HepG2 (cell line): ENCODE results near the gene GFOD1. TPM values are rescaled to one million over a fixed set of nuclear protein-coding genes. Genes with fewer than 3 reads are reported as not detected.

Experiments used
- ADNP ChIP-seq: sonication (generic); formaldehyde crosslinking; IDR thresholded peaks from 2 replicates; pipeline ENCODE4 v1.4.0; 2020; ENCODE audit warnings: missing genetic modification reagents
- BORCS8-MEF2B ChIP-seq: sonication (generic); formaldehyde crosslinking; IDR thresholded peaks from 2 replicates; pipeline ENCODE4 v1.8.0; 2022; ENCODE audit warnings: mild to moderate bottlenecking, missing genetic modification reagents
- CC2D1A ChIP-seq: sonication (generic); formaldehyde crosslinking; IDR thresholded peaks from 2 replicates; pipeline ENCODE4 v1.8.1; 2023; ENCODE audit warnings: mild to moderate bottlenecking, missing genetic modification reagents
- HNRNPUL1 ChIP-seq: fragments of 200-400 bp; formaldehyde crosslinking; IDR thresholded peaks from 2 replicates; pipeline ENCODE4 v1.6.1; 2017; ENCODE audit warnings: low read depth, mild to moderate bottlenecking, low read length, moderate library complexity
- JDP2 ChIP-seq: sonication (generic); formaldehyde crosslinking; IDR thresholded peaks from 2 replicates; pipeline ENCODE4 v1.8.1; 2022; ENCODE audit warnings: missing genetic modification reagents, borderline replicate concordance
- PHF21A ChIP-seq: sonication (generic); formaldehyde crosslinking; IDR thresholded peaks from 2 replicates; pipeline ENCODE4 v1.5.0; 2020; ENCODE audit warnings: mild to moderate bottlenecking, missing genetic modification reagents
- RARG ChIP-seq: sonication (generic); formaldehyde crosslinking; IDR thresholded peaks from 2 replicates; pipeline ENCODE4 v1.4.0; 2020; ENCODE audit warnings: low read depth, mild to moderate bottlenecking, missing genetic modification reagents
- SMAD9 ChIP-seq: sonication (generic); formaldehyde crosslinking; IDR thresholded peaks from 2 replicates; pipeline ENCODE4 v1.5.1; 2020; ENCODE audit warnings: mild to moderate bottlenecking, missing genetic modification reagents
- ZFP91 ChIP-seq: sonication (generic); formaldehyde crosslinking; IDR thresholded peaks from 2 replicates; pipeline ENCODE4 v1.9.0; 2022; ENCODE audit warnings: missing genetic modification reagents, mild to moderate bottlenecking, borderline replicate concordance
- ZFYVE20 ChIP-seq: sonication (generic); formaldehyde crosslinking; IDR thresholded peaks from 2 replicates; pipeline ENCODE4 v1.8.0; 2023; ENCODE audit warnings: low read depth, mild to moderate bottlenecking, moderate library complexity, missing genetic modification reagents, borderline replicate concordance
- ZNF615 ChIP-seq: sonication (generic); formaldehyde crosslinking; IDR thresholded peaks from 2 replicates; pipeline ENCODE4 v1.5.0; 2020; ENCODE audit warnings: mild to moderate bottlenecking, missing genetic modification reagents, borderline replicate concordance
- ZNF616 ChIP-seq: sonication (generic); formaldehyde crosslinking; IDR thresholded peaks from 2 replicates; pipeline ENCODE4 v1.5.0; 2020; ENCODE audit warnings: low read depth, mild to moderate bottlenecking, missing genetic modification reagents
- ZNF720 ChIP-seq: sonication (generic); formaldehyde crosslinking; IDR thresholded peaks from 2 replicates; pipeline ENCODE4 v1.4.0; 2020; ENCODE audit warnings: missing genetic modification reagents
- ZNF792 ChIP-seq: IDR thresholded peaks from 2 replicates; pipeline ENCODE4 v1.6.1; 2016
- polyA plus RNA-seq, 8 experiments: library from polyadenylated mRNA; depleted of rRNA in 3 of 8; stranded (reverse) in 7 of 8; unstranded in 1 of 8; fragments of >200 nt; fragmentation: Illumina TruSeq in 4 of 8; extraction: Trizol in 4 of 8; gene quantifications; 2 replicates each; pipeline versions ENCODE4 v1.2.1 to v1.2.3, GENCODE V29; 2011 to 2016; ENCODE audit warnings: low read depth in 4 of 8, missing spikeins in 1 of 8, mixed read lengths in 1 of 8; ENCODE audit not compliant: insufficient read depth in 1 of 8
- total RNA-seq, 5 experiments: library from RNA; depleted of rRNA; stranded (reverse); fragments of >200 nt; fragmentation: Illumina TruSeq; extraction: Trizol; gene quantifications; 2 replicates each; pipeline ENCODE4 v1.2.3, GENCODE V29; 2016; ENCODE audit warnings: low read depth in 1 of 5
- TF ChIP-seq, protein P1 (sequence below): sonication (generic); formaldehyde crosslinking; IDR thresholded peaks from 2 replicates; pipeline ENCODE4 v1.5.1; 2020; ENCODE audit warnings: mild to moderate bottlenecking, missing genetic modification reagents, borderline replicate concordance
- TF ChIP-seq, protein P2 (sequence below): sonication (generic); formaldehyde crosslinking; IDR thresholded peaks from 2 replicates; pipeline ENCODE4 v1.4.0; 2020; ENCODE audit warnings: missing genetic modification reagents
- TF ChIP-seq, protein P3 (sequence below): sonication (generic); formaldehyde crosslinking; IDR thresholded peaks from 2 replicates; pipeline ENCODE4 v1.5.1; 2020; ENCODE audit warnings: missing genetic modification reagents, mild to moderate bottlenecking, borderline replicate concordance
- TF ChIP-seq, protein P4 (sequence below): sonication (generic); formaldehyde crosslinking; conservative IDR thresholded peaks from 2 replicates; pipeline ENCODE4 v1.8.1; 2023; ENCODE audit warnings: missing genetic modification reagents
- TF ChIP-seq, protein P5 (sequence below): IDR thresholded peaks from 2 replicates; pipeline ENCODE4 v1.6.1; 2016; ENCODE audit warnings: low read depth, borderline replicate concordance
- TF ChIP-seq, protein P6 (sequence below), 2 experiments: sonication (generic) in 1 of 2; formaldehyde crosslinking in 1 of 2; IDR thresholded peaks; 2 replicates each; pipeline versions ENCODE4 v1.5.1 to v1.6.1; 2011 to 2020; ENCODE audit warnings: borderline replicate concordance in 1 of 2, low read depth in 1 of 2, low read length in 1 of 2, mild to moderate bottlenecking in 1 of 2, missing genetic modification reagents in 1 of 2, moderate library complexity in 1 of 2

The GFOD1 gene
- total and polyA plus RNA-seq, 2 of the 13 experiments (the other 11 are each of a cell fraction or from before 2014, with no cell fraction given) = 1.9 to 6.4 TPM

- TF ChIP-seq, protein P1, sequence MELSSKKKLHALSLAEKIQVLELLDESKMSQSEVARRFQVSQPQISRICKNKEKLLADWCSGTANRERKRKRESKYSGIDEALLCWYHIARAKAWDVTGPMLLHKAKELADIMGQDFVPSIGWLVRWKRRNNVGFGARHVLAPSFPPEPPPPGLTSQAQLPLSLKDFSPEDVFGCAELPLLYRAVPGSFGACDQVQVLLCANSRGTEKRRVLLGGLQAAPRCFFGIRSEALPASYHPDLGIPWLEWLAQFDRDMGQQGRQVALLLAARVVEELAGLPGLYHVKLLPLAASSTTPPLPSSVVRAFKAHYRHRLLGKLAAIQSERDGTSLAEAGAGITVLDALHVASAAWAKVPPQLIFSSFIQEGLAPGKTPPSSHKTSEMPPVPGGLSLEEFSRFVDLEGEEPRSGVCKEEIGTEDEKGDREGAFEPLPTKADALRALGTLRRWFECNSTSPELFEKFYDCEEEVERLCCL (CRISPR knock-in tag) = no peak
- TF ChIP-seq, protein P2, sequence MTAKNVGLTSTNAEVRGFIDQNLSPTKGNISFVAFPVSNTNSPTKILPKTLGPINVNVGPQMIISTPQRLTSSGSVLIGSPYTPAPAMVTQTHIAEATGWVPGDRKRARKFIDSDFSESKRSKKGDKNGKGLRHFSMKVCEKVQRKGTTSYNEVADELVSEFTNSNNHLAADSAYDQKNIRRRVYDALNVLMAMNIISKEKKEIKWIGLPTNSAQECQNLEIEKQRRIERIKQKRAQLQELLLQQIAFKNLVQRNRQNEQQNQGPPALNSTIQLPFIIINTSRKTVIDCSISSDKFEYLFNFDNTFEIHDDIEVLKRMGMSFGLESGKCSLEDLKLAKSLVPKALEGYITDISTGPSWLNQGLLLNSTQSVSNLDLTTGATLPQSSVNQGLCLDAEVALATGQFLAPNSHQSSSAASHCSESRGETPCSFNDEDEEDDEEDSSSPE (CRISPR knock-in tag) = peak; percentile 45
- TF ChIP-seq RARG (CRISPR knock-in tag) (no peak), HNRNPUL1 (no peak), JDP2 (CRISPR knock-in tag) (no peak), BORCS8-MEF2B (CRISPR knock-in tag) (peak; percentile 56; the same call in 1 of the 2 replicates), SMAD9 (CRISPR knock-in tag) (no peak), ZNF616 (CRISPR knock-in tag) (no peak), ZNF792 (CRISPR knock-in tag) (peak; percentile 22; the same call in 1 of the 2 replicates), ZFYVE20 (no peak), ADNP (CRISPR knock-in tag) (no peak), PHF21A (peak; percentile 88), CC2D1A (CRISPR knock-in tag) (0 out of 2 replicates have a peak, but pooled peaks have one; percentile 87), ZNF615 (CRISPR knock-in tag) (no peak), ZFP91 (peak; percentile 45; the same call in 1 of the 2 replicates), ZNF720 (CRISPR knock-in tag) (no peak)
- TF ChIP-seq, protein P3, sequence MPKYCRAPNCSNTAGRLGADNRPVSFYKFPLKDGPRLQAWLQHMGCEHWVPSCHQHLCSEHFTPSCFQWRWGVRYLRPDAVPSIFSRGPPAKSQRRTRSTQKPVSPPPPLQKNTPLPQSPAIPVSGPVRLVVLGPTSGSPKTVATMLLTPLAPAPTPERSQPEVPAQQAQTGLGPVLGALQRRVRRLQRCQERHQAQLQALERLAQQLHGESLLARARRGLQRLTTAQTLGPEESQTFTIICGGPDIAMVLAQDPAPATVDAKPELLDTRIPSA (CRISPR knock-in tag) = no peak
- TF ChIP-seq, protein P4, sequence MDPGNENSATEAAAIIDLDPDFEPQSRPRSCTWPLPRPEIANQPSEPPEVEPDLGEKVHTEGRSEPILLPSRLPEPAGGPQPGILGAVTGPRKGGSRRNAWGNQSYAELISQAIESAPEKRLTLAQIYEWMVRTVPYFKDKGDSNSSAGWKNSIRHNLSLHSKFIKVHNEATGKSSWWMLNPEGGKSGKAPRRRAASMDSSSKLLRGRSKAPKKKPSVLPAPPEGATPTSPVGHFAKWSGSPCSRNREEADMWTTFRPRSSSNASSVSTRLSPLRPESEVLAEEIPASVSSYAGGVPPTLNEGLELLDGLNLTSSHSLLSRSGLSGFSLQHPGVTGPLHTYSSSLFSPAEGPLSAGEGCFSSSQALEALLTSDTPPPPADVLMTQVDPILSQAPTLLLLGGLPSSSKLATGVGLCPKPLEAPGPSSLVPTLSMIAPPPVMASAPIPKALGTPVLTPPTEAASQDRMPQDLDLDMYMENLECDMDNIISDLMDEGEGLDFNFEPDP (CRISPR knock-in tag) = no peak
- TF ChIP-seq, protein P5, sequence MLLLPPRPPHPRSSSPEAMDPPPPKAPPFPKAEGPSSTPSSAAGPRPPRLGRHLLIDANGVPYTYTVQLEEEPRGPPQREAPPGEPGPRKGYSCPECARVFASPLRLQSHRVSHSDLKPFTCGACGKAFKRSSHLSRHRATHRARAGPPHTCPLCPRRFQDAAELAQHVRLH (CRISPR knock-in tag) = 0 out of 2 replicates have a peak, but pooled peaks have one; percentile 22
- TF ChIP-seq, protein P6, sequence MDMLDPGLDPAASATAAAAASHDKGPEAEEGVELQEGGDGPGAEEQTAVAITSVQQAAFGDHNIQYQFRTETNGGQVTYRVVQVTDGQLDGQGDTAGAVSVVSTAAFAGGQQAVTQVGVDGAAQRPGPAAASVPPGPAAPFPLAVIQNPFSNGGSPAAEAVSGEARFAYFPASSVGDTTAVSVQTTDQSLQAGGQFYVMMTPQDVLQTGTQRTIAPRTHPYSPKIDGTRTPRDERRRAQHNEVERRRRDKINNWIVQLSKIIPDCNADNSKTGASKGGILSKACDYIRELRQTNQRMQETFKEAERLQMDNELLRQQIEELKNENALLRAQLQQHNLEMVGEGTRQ (IDR thresholded peaks at IDR 0.05; ENCODE audit: low read depth, low read length) = 0 out of 2 replicates have a peak, but pooled peaks have one; percentile 9
- TF ChIP-seq, protein P6 (CRISPR knock-in tag; IDR thresholded peaks at IDR 0.05; ENCODE audit: borderline replicate concordance) = no peak
Measured at GRCh38 chr6:13413466-13413862, 73.9 kb downstream of the GFOD1 start (continued).
